Measurements from ENCODE around the gene CCNDBP1.
"Not testable (repeated sequence)": the region's sequence is repeated elsewhere in the genome, so short reads cannot be mapped to it uniquely, and the experiment has no call there.

Gene CCNDBP1

GRCh38 chr15:43214592-43215295 is 29.5 kb downstream of the CCNDBP1 start:
- no peaks in the 10 kb centered on the region for H3K27me3 ChIP-seq (ENCODE audit: control insufficient read depth, insufficient read depth, low read length, poor library complexity, severe bottlenecking)
- WGBS, 2 experiments, result 91 to 93% methylated on average over 6 of the region's 6 CpGs

GRCh38 chr15:43215961-43216360 is 30.8 kb downstream of the CCNDBP1 start:
- H3K27me3 ChIP-seq (ENCODE audit: control insufficient read depth, insufficient read depth, low read length, poor library complexity, severe bottlenecking), result no peaks in the 10 kb centered on the region
- no peak overlapping the region for H3K27ac ChIP-seq (ENCODE audit: insufficient read depth, low read depth, low read length, poor library complexity, severe bottlenecking)

More at GRCh38 chr15:43214592-43215295, 29.5 kb downstream of the CCNDBP1 start:
- Histone ChIP-seq H3K4me3 (ENCODE audit: insufficient read depth, low read depth, low read length) (no peak overlapping the region), H3K36me3 (ENCODE audit: control insufficient read depth, insufficient read depth, low read length) (no peaks in the 10 kb centered on the region), H3K27ac (ENCODE audit: insufficient read depth, low read depth, low read length, poor library complexity, severe bottlenecking) (no peak overlapping the region), H3K4me1 (ENCODE audit: control insufficient read depth, insufficient read depth, low read length) (no peaks in the 10 kb centered on the region), H3K9me3 (ENCODE audit: control insufficient read depth, low read length) (no peaks in the 10 kb centered on the region)

GRCh38 chr15:43218908-43219706 is 33.9 kb downstream of the CCNDBP1 start:
- no peak overlapping the region for H3K4me3 ChIP-seq (ENCODE audit: insufficient read depth, low read depth, low read length)
- H3K9me3 ChIP-seq (ENCODE audit: control insufficient read depth, low read length), result no peaks in the 10 kb centered on the region
- H3K27me3 ChIP-seq (ENCODE audit: control insufficient read depth, insufficient read depth, low read length, poor library complexity, severe bottlenecking), result no peaks in the 10 kb centered on the region
- H3K27ac ChIP-seq (ENCODE audit: insufficient read depth, low read depth, low read length, poor library complexity, severe bottlenecking), result no peak overlapping the region
- H3K36me3 ChIP-seq (ENCODE audit: control insufficient read depth, insufficient read depth, low read length), result no peaks in the 10 kb centered on the region
- no peaks in the 10 kb centered on the region for H3K4me1 ChIP-seq (ENCODE audit: control insufficient read depth, insufficient read depth, low read length)
- WGBS, 2 experiments, result 56% methylated on average over 12 of the region's 13 CpGs

More at GRCh38 chr15:43215961-43216360, 30.8 kb downstream of the CCNDBP1 start:
- Histone ChIP-seq H3K4me1 (ENCODE audit: control insufficient read depth, insufficient read depth, low read length) (no peaks in the 10 kb centered on the region), H3K36me3 (ENCODE audit: control insufficient read depth, insufficient read depth, low read length) (no peaks in the 10 kb centered on the region), H3K4me3 (ENCODE audit: insufficient read depth, low read depth, low read length) (no peak overlapping the region), H3K9me3 (ENCODE audit: control insufficient read depth, low read length) (no peaks in the 10 kb centered on the region)
- WGBS, 2 experiments, result 93% methylated on average over 7 of the region's 7 CpGs

GRCh38 chr15:43219929-43220928 is 35.0 kb downstream of the CCNDBP1 start:
- Histone ChIP-seq H3K27me3 (ENCODE audit: control insufficient read depth, insufficient read depth, low read length, poor library complexity, severe bottlenecking) (no peaks in the 10 kb centered on the region), H3K27ac (ENCODE audit: insufficient read depth, low read depth, low read length, poor library complexity, severe bottlenecking) (no peak overlapping the region), H3K36me3 (ENCODE audit: control insufficient read depth, insufficient read depth, low read length) (no peaks in the 10 kb centered on the region), H3K4me1 (ENCODE audit: control insufficient read depth, insufficient read depth, low read length) (no peaks in the 10 kb centered on the region), H3K4me3 (ENCODE audit: insufficient read depth, low read depth, low read length) (no peak overlapping the region), H3K9me3 (ENCODE audit: control insufficient read depth, low read length) (no peaks in the 10 kb centered on the region)
- 92 to 93% methylated on average over 16 of the region's 16 CpGs for WGBS, 2 experiments

- WGBS, 2 experiments, result 93 to 95% methylated on average over 3 of the region's 3 CpGs
- no peaks in the 10 kb centered on the region for H3K9me3 ChIP-seq (ENCODE audit: control insufficient read depth, low read length)
- H3K27ac ChIP-seq (ENCODE audit: insufficient read depth, low read depth, low read length, poor library complexity, severe bottlenecking), result no peak within 1 kb of the TSS
- H3K4me3 ChIP-seq (ENCODE audit: insufficient read depth, low read depth, low read length), result no peak within 1 kb of the TSS
- no peaks in the 10 kb centered on the region for H3K36me3 ChIP-seq (ENCODE audit: control insufficient read depth, insufficient read depth, low read length)
- H3K27me3 ChIP-seq (ENCODE audit: control insufficient read depth, insufficient read depth, low read length, poor library complexity, severe bottlenecking), result no peaks in the 10 kb centered on the region
- H3K4me1 ChIP-seq (ENCODE audit: control insufficient read depth, insufficient read depth, low read length), result no peaks in the 10 kb centered on the region
These were observed 35.8 kb downstream of the CCNDBP1 start, which contains the start of gene EPB42 for GRCh38 chr15:43220991-43221403. EPB42 (minus strand) TSS chr15:43221018; CDS start chr15:43220825, 193 bp downstream.

- 71 to 100% methylated on average over 1 of the region's 1 CpG for WGBS, 2 experiments
- H3K4me3 ChIP-seq (ENCODE audit: insufficient read depth, low read depth, low read length), result no peak overlapping the region
- H3K4me1 ChIP-seq (ENCODE audit: control insufficient read depth, insufficient read depth, low read length), result no peaks in the 10 kb centered on the region
- H3K27ac ChIP-seq (ENCODE audit: insufficient read depth, low read depth, low read length, poor library complexity, severe bottlenecking), result no peak overlapping the region
- H3K9me3 ChIP-seq (ENCODE audit: control insufficient read depth, low read length), result no peaks in the 10 kb centered on the region
- no peaks in the 10 kb centered on the region for H3K36me3 ChIP-seq (ENCODE audit: control insufficient read depth, insufficient read depth, low read length)
- H3K27me3 ChIP-seq (ENCODE audit: control insufficient read depth, insufficient read depth, low read length, poor library complexity, severe bottlenecking), result no peaks in the 10 kb centered on the region
These were observed 36.2 kb downstream of the CCNDBP1 start for GRCh38 chr15:43221422-43221821.

- H3K27ac ChIP-seq (ENCODE audit: insufficient read depth, low read depth, low read length, poor library complexity, severe bottlenecking), result no peak overlapping the region
- no peaks in the 10 kb centered on the region for H3K9me3 ChIP-seq (ENCODE audit: control insufficient read depth, low read length)
- no peaks in the 10 kb centered on the region for H3K36me3 ChIP-seq (ENCODE audit: control insufficient read depth, insufficient read depth, low read length)
- no peak overlapping the region for H3K4me3 ChIP-seq (ENCODE audit: insufficient read depth, low read depth, low read length)
- no peaks in the 10 kb centered on the region for H3K27me3 ChIP-seq (ENCODE audit: control insufficient read depth, insufficient read depth, low read length, poor library complexity, severe bottlenecking)
- WGBS, 2 experiments, result 52 to 55% methylated on average over 16 of the region's 16 CpGs
- no peaks in the 10 kb centered on the region for H3K4me1 ChIP-seq (ENCODE audit: control insufficient read depth, insufficient read depth, low read length)
These were observed 40.2 kb downstream of the CCNDBP1 start for GRCh38 chr15:43225201-43225949.

- not testable (repeated sequence) for H3K4me1 ChIP-seq (ENCODE audit: control insufficient read depth, insufficient read depth, low read length); H3K4me3 ChIP-seq (ENCODE audit: insufficient read depth, low read depth, low read length); H3K27ac ChIP-seq (ENCODE audit: insufficient read depth, low read depth, low read length, poor library complexity, severe bottlenecking); H3K36me3 ChIP-seq (ENCODE audit: control insufficient read depth, insufficient read depth, low read length); H3K9me3 ChIP-seq (ENCODE audit: control insufficient read depth, low read length); H3K27me3 ChIP-seq (ENCODE audit: control insufficient read depth, insufficient read depth, low read length, poor library complexity, severe bottlenecking)
- WGBS, 2 experiments, result 94 to 97% methylated on average over 12 of the region's 12 CpGs
These were observed 40.7 kb downstream of the CCNDBP1 start for GRCh38 chr15:43225950-43226255.

GRCh38 chr15:43226436-43227305 is 41.5 kb downstream of the CCNDBP1 start:
- Histone ChIP-seq H3K4me3 (ENCODE audit: insufficient read depth, low read depth, low read length) (no peak overlapping the region), H3K27me3 (ENCODE audit: control insufficient read depth, insufficient read depth, low read length, poor library complexity, severe bottlenecking) (no peaks in the 10 kb centered on the region), H3K4me1 (ENCODE audit: control insufficient read depth, insufficient read depth, low read length) (no peaks in the 10 kb centered on the region), H3K36me3 (ENCODE audit: control insufficient read depth, insufficient read depth, low read length) (no peaks in the 10 kb centered on the region), H3K9me3 (ENCODE audit: control insufficient read depth, low read length) (no peaks in the 10 kb centered on the region), H3K27ac (ENCODE audit: insufficient read depth, low read depth, low read length, poor library complexity, severe bottlenecking) (no peak overlapping the region)
- WGBS, 2 experiments, result 95 to 96% methylated on average over 57 of the region's 57 CpGs
